GM19372 (cell line): ENCODE data around the gene RSPO3.
A peak's percentile ranks its signal among the peaks of the same experiment; 100 is the strongest.
"Not testable (repeated sequence)": the region's sequence is repeated elsewhere in the genome, so short reads cannot be mapped to it uniquely, and the experiment has no call there.

Source experiments
- ATAC-seq: cut with Tn5 transposase; IDR thresholded peaks from one replicate; pipeline ENCODE4 v1.9.1; 2021; ENCODE audit warnings: mild to moderate bottlenecking, low read depth, moderate library complexity; ENCODE audit not compliant: unreplicated experiment

RSPO3 gene

GRCh38 chr6:127118298-127119101, at the start of gene RSPO3:
TSS of gene RSPO3 (plus strand) at chr6:127118671. CDS start at chr6:127119193, 522 bp downstream.
- ATAC-seq = peak; percentile 19

- peak; percentile 63 for ATAC-seq
Measured at GRCh38 chr6:127069659-127070279, 48.7 kb upstream of the RSPO3 start.

- peak; percentile 43 for ATAC-seq
Measured at GRCh38 chr6:127073222-127073621, 45.2 kb upstream of the RSPO3 start.

- ATAC-seq = no peak
Measured at GRCh38 chr6:127076466-127076865, 42.0 kb upstream of the RSPO3 start.

GRCh38 chr6:127077886-127078285, 40.6 kb upstream of the RSPO3 start:
- no peak for ATAC-seq

GRCh38 chr6:127078669-127079068, 39.8 kb upstream of the RSPO3 start:
- no peak for ATAC-seq

- ATAC-seq = no peak
Measured at GRCh38 chr6:127079681-127080080, 38.8 kb upstream of the RSPO3 start.

GRCh38 chr6:127080081-127080480, 38.4 kb upstream of the RSPO3 start:
- no peak for ATAC-seq

GRCh38 chr6:127083231-127083962, 35.1 kb upstream of the RSPO3 start:
- ATAC-seq = no peak

- ATAC-seq = no peak
Measured at GRCh38 chr6:127083963-127084310, 34.5 kb upstream of the RSPO3 start.

- no peak for ATAC-seq
Measured at GRCh38 chr6:127085181-127085580, 33.3 kb upstream of the RSPO3 start.

- no peak for ATAC-seq
Measured at GRCh38 chr6:127090051-127090450, 28.4 kb upstream of the RSPO3 start.

- ATAC-seq = no peak
Measured at GRCh38 chr6:127092466-127092865, 26.0 kb upstream of the RSPO3 start.

GRCh38 chr6:127094791-127095190, 23.7 kb upstream of the RSPO3 start:
- no peak for ATAC-seq

GRCh38 chr6:127096167-127096566, 22.3 kb upstream of the RSPO3 start:
- ATAC-seq = no peak

- ATAC-seq = not testable (repeated sequence)
Measured at GRCh38 chr6:127097442-127097841, 21.0 kb upstream of the RSPO3 start.

- ATAC-seq = no peak
Measured at GRCh38 chr6:127100510-127101140, 17.8 kb upstream of the RSPO3 start.

- no peak for ATAC-seq
Measured at GRCh38 chr6:127102299-127102698, 16.2 kb upstream of the RSPO3 start.

GRCh38 chr6:127102859-127103258, 15.6 kb upstream of the RSPO3 start:
- ATAC-seq = no peak

GRCh38 chr6:127103482-127103881, 15.0 kb upstream of the RSPO3 start:
- ATAC-seq = no peak

- ATAC-seq = no peak
Measured at GRCh38 chr6:127107916-127108315, 10.6 kb upstream of the RSPO3 start.
